Fibroblast of lung (primary cell): Measurements from ENCODE around the gene CFAP161. TPM values are rescaled to one million over a fixed set of nuclear protein-coding genes. Genes with fewer than 3 reads are reported as not detected.

Experiments used
- DNase-seq, 2 donors: peaks; one replicate each; pipeline versions ENCODE4 v3.0.0 to v3.0.0-alpha.2; 2010; ENCODE audit warnings: low read depth in 2 of 2
- H2AFZ ChIP-seq: 2 replicates; pipeline ENCODE4 v1.5.1; 2012; ENCODE audit warnings: low read length, control low read depth, inconsistent platforms
- H3K27ac ChIP-seq: 2 replicates; pipeline ENCODE4 v1.5.1; 2011; ENCODE audit warnings: low read length, control low read depth; ENCODE audit not compliant: insufficient read depth
- H3K27me3 ChIP-seq: 2 replicates; pipeline ENCODE4 v1.5.1; 2011; ENCODE audit warnings: mild to moderate bottlenecking, low read length; ENCODE audit not compliant: control insufficient read depth, insufficient read depth
- H3K36me3 ChIP-seq: 2 replicates; pipeline ENCODE4 v1.5.1; 2011; ENCODE audit warnings: low read length; ENCODE audit not compliant: control insufficient read depth, insufficient read depth
- H3K4me1 ChIP-seq: 2 replicates; pipeline ENCODE4 v1.5.1; 2011; ENCODE audit warnings: low read length; ENCODE audit not compliant: control insufficient read depth, insufficient read depth; ENCODE audit errors: extremely low read depth
- H3K4me2 ChIP-seq: 2 replicates; pipeline ENCODE4 v1.5.1; 2011; ENCODE audit warnings: low read length, control low read depth; ENCODE audit not compliant: insufficient read depth; ENCODE audit errors: extremely low read depth
- H3K4me3 ChIP-seq, 4 experiments: fragments of 200-600 bp in 1 of 4; sonication (generic) in 1 of 4; replicated peaks in 1 of 4; 2 replicates each; pipeline ENCODE4 v1.5.1; 2011 to 2016; ENCODE audit warnings: low read length in 4 of 4, low read depth in 3 of 4, mild to moderate bottlenecking in 3 of 4, control low read depth in 2 of 4, inconsistent platforms in 1 of 4, mixed read lengths in 1 of 4; ENCODE audit not compliant: insufficient read depth in 1 of 4; ENCODE audit errors: control extremely low read depth in 1 of 4
- H3K79me2 ChIP-seq: 2 replicates; pipeline ENCODE4 v1.5.1; 2012; ENCODE audit warnings: mild to moderate bottlenecking, low read length, inconsistent platforms; ENCODE audit not compliant: control insufficient read depth, insufficient read depth
- H3K9ac ChIP-seq: 2 replicates; pipeline ENCODE4 v1.5.1; 2011; ENCODE audit warnings: mild to moderate bottlenecking, low read length, control low read depth; ENCODE audit not compliant: insufficient read depth
- H3K9me3 ChIP-seq: 2 replicates; pipeline ENCODE4 v1.5.1; 2012; ENCODE audit warnings: low read depth, low read length; ENCODE audit not compliant: control insufficient read depth, insufficient read depth
- H4K20me1 ChIP-seq: 2 replicates; pipeline ENCODE4 v1.5.1; 2011; ENCODE audit warnings: low read length; ENCODE audit not compliant: control insufficient read depth, insufficient read depth; ENCODE audit errors: extremely low read depth
- CTCF ChIP-seq, 2 donors: IDR thresholded peaks in 1 of 2; conservative IDR thresholded peaks in 1 of 2; 1 replicate in 1 of 2; 2 replicates in 1 of 2; pipeline ENCODE4 v1.5.1; 2011 to 2012; ENCODE audit warnings: low read length in 2 of 2, control low read depth in 1 of 2, inconsistent platforms in 1 of 2, low read depth in 1 of 2, mild to moderate bottlenecking in 1 of 2
- EZH2 ChIP-seq: IDR thresholded peaks from 2 replicates; pipeline ENCODE4 v1.5.1; 2012; ENCODE audit warnings: low read length, control low read depth, mild to moderate bottlenecking; ENCODE audit errors: missing control alignments
- polyA plus RNA-seq, 2 donors: library from polyadenylated mRNA; depleted of rRNA in 1 of 2; stranded (reverse) in 1 of 2; unstranded in 1 of 2; fragments of >200 nt; gene quantifications; 2 replicates each; pipeline ENCODE4 v1.2.1, GENCODE V29; 2011 to 2012; ENCODE audit warnings: missing spikeins in 1 of 2
- total RNA-seq: library from RNA; depleted of rRNA; stranded (reverse); fragments of >200 nt; gene quantifications from 2 replicates; pipeline ENCODE4 v1.2.1, GENCODE V29; 2014

CFAP161 gene
- total and polyA plus RNA-seq, 2 donors (not counting 1 experiment from before 2014, with no cell fraction given) = 0.17 TPM; not detected in 1

GRCh38 chr15:81168131-81168526, 34.1 kb downstream of the CFAP161 start:
- no peak overlapping the region for H3K27ac ChIP-seq
- no peaks in the 10 kb centered on the region for H3K79me2 ChIP-seq
- DNase-seq = no peak
- H4K20me1 ChIP-seq = no peaks in the 10 kb centered on the region
- no peak overlapping the region for H2AFZ ChIP-seq
- H3K36me3 ChIP-seq = no peaks in the 10 kb centered on the region
- no peak overlapping the region for H3K4me2 ChIP-seq
- no peaks in the 10 kb centered on the region for H3K9me3 ChIP-seq
- TF ChIP-seq CTCF (conservative IDR thresholded peaks at IDR 0.05 in 1 of 2, IDR thresholded peaks at IDR 0.05 in 1 of 2; ENCODE audit: low read depth in 1 of 2, low read length in 2 of 2) (no peak), EZH2 (no peak)
- no peak overlapping the region for H3K4me3 ChIP-seq
- peaks cover 10% of the 10 kb centered on the region for H3K4me1 ChIP-seq
- no peaks in the 10 kb centered on the region for H3K27me3 ChIP-seq
- H3K9ac ChIP-seq = no peak overlapping the region

DNA sequence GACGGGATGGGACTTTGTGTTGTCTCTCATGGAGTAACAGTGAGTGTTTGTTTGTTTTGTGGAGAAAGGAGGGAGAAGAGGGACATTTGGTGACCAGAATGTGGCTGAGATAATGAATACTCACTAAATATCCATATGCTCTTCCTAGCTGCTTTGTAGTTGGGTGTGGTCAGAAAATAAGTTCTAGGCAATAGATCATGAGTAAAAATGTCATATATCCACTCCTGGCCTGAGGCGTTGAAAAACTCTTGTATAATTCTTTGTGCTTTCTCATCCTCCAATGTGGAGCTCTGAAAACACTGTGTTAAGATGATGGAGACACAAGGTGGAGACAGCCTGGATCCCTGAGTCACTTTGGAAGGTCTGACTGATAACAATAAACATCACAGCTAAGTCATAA, 34.6 kb downstream of the CFAP161 start:
- H3K9ac ChIP-seq = no peak overlapping the region
- H3K9me3 ChIP-seq = no peaks in the 10 kb centered on the region
- H3K4me2 ChIP-seq = no peak overlapping the region
- no peak overlapping the region for H2AFZ ChIP-seq
- no peaks in the 10 kb centered on the region for H3K27me3 ChIP-seq
- H3K4me1 ChIP-seq = peaks cover 10% of the 10 kb centered on the region
- TF ChIP-seq EZH2 (no peak), CTCF (conservative IDR thresholded peaks at IDR 0.05 in 1 of 2, IDR thresholded peaks at IDR 0.05 in 1 of 2; ENCODE audit: low read depth in 1 of 2, low read length in 2 of 2) (no peak)
- no peak overlapping the region for H3K27ac ChIP-seq
- H3K36me3 ChIP-seq = no peaks in the 10 kb centered on the region
- H4K20me1 ChIP-seq = no peaks in the 10 kb centered on the region
- no peak overlapping the region for H3K4me3 ChIP-seq
- no peaks in the 10 kb centered on the region for H3K79me2 ChIP-seq
- no peak for DNase-seq

GRCh38 chr15:81170511-81170910, 36.4 kb downstream of the CFAP161 start:
- DNase-seq = peak in 1 of 2 donors; percentile 8
- no peaks in the 10 kb centered on the region for H3K4me1 ChIP-seq
- H3K4me3 ChIP-seq = no peak overlapping the region
- H3K27ac ChIP-seq = no peak overlapping the region
- TF ChIP-seq CTCF (conservative IDR thresholded peaks at IDR 0.05 in 1 of 2, IDR thresholded peaks at IDR 0.05 in 1 of 2; ENCODE audit: low read depth in 1 of 2, low read length in 2 of 2) (no peak), EZH2 (no peak)
- H3K9ac ChIP-seq = no peak overlapping the region
- H2AFZ ChIP-seq = no peak overlapping the region
- H3K27me3 ChIP-seq = no peaks in the 10 kb centered on the region
- no peaks in the 10 kb centered on the region for H4K20me1 ChIP-seq
- H3K4me2 ChIP-seq = no peak overlapping the region
- no peaks in the 10 kb centered on the region for H3K79me2 ChIP-seq
- H3K36me3 ChIP-seq = no peaks in the 10 kb centered on the region
- H3K9me3 ChIP-seq = no peaks in the 10 kb centered on the region
